Caco-2 (cell line): Measurements from ENCODE around the gene TMEM59L. TPM values are rescaled to one million over a fixed set of nuclear protein-coding genes. Genes with fewer than 3 reads are reported as not detected.

Experiments used
- BruUV-seq: library from RNA; stranded (reverse); fragments of 400-500 nt; replicated peaks from 2 replicates; lab custom pipeline; 2021; lab: Mats Ljungman, UMichigan
- CTCF ChIA-PET: fragments of 300-600 bp; sonication (Branson Sonifier 250); formaldehyde crosslinking; loops from one replicate; lab custom pipeline; 2022; ENCODE audit warnings: antibody characterized with exemption; lab: Charles Lee
- POLR2A ChIA-PET: fragments of 300-600 bp; sonication (Branson Sonifier 250); formaldehyde crosslinking; loops from one replicate; lab custom pipeline; 2022; ENCODE audit warnings: antibody characterized with exemption; lab: Charles Lee
- DNase-seq, 2 experiments: peaks; one replicate each; pipeline versions ENCODE4 v3.0.0 to v3.0.0-alpha.2; 2020 to 2022
- H3K27me3 ChIP-seq: replicated peaks from 2 replicates; pipeline ENCODE4 v1.6.0; 2011; ENCODE audit warnings: low read length; ENCODE audit not compliant: control insufficient read depth, insufficient read depth
- H3K36me3 ChIP-seq: 2 replicates; pipeline ENCODE4 v1.5.1; 2011; ENCODE audit warnings: low read length; ENCODE audit not compliant: control insufficient read depth, insufficient read depth
- H3K4me1 ChIP-seq: fragments of 250-450 bp; sonication (Bioruptor Pico); 2 replicates; pipeline ENCODE4 v1.5.1; 2020; ENCODE audit warnings: mild to moderate bottlenecking
- H3K4me3 ChIP-seq: 2 replicates; pipeline ENCODE4 v1.5.1; 2011; ENCODE audit warnings: low read depth, mild to moderate bottlenecking, control low read depth, low read length
- H3K9me3 ChIP-seq: fragments of 250-450 bp; sonication (Bioruptor Pico); 2 replicates; pipeline ENCODE4 v1.5.1; 2020; ENCODE audit warnings: mild to moderate bottlenecking, moderate library complexity
- H3K27ac Mint-ChIP-seq: one replicate; pipeline ENCODE4 v1.8.0; 2022; ENCODE audit warnings: mixed read lengths; ENCODE audit not compliant: unreplicated experiment
- H3K27me3 Mint-ChIP-seq: one replicate; pipeline ENCODE4 v1.8.0; 2022; ENCODE audit warnings: mixed read lengths; ENCODE audit not compliant: insufficient read depth, unreplicated experiment
- H3K36me3 Mint-ChIP-seq: one replicate; pipeline ENCODE4 v1.8.0; 2022; ENCODE audit warnings: mild to moderate bottlenecking, mixed read lengths; ENCODE audit not compliant: insufficient read depth, unreplicated experiment
- H3K4me1 Mint-ChIP-seq: one replicate; pipeline ENCODE4 v1.8.0; 2022; ENCODE audit warnings: low read depth, mixed read lengths; ENCODE audit not compliant: unreplicated experiment
- H3K4me3 Mint-ChIP-seq: one replicate; pipeline ENCODE4 v1.8.0; 2022; ENCODE audit warnings: mild to moderate bottlenecking, moderate library complexity, mixed read lengths; ENCODE audit not compliant: unreplicated experiment
- H3K9me3 Mint-ChIP-seq: one replicate; pipeline ENCODE4 v1.8.0; 2022; ENCODE audit warnings: mixed read lengths; ENCODE audit not compliant: unreplicated experiment
- intact Hi-C: fragments of 100-400 bp; cut with micrococcal nuclease; formaldehyde crosslinking; loops from one replicate; pipeline ENCODE4 v1.10.0; 2022; ENCODE audit not compliant: unreplicated experiment
- total RNA-seq: library from RNA; stranded (reverse); gene quantifications from 2 replicates; pipeline ENCODE4 v1.2.3, GENCODE V29; 2022
- TF ChIP-seq, protein P1 (sequence below), 2 experiments: fragments of 200-600 bp in 1 of 2; IDR thresholded peaks; 1 replicate in 1 of 2; 2 replicates in 1 of 2; pipeline versions ENCODE4 v1.5.1 to v1.8.0; 2011 to 2022; ENCODE audit warnings: antibody characterized with exemption in 1 of 2, control low read depth in 1 of 2, inconsistent platforms in 1 of 2, low read depth in 1 of 2, low read length in 1 of 2, mild to moderate bottlenecking in 1 of 2, moderate library complexity in 1 of 2; ENCODE audit not compliant: insufficient read depth in 1 of 2, severe bottlenecking in 1 of 2, unreplicated experiment in 1 of 2

TMEM59L gene
- total RNA-seq, 1 experiment from 2014 or later = 0.25 TPM

DNA sequence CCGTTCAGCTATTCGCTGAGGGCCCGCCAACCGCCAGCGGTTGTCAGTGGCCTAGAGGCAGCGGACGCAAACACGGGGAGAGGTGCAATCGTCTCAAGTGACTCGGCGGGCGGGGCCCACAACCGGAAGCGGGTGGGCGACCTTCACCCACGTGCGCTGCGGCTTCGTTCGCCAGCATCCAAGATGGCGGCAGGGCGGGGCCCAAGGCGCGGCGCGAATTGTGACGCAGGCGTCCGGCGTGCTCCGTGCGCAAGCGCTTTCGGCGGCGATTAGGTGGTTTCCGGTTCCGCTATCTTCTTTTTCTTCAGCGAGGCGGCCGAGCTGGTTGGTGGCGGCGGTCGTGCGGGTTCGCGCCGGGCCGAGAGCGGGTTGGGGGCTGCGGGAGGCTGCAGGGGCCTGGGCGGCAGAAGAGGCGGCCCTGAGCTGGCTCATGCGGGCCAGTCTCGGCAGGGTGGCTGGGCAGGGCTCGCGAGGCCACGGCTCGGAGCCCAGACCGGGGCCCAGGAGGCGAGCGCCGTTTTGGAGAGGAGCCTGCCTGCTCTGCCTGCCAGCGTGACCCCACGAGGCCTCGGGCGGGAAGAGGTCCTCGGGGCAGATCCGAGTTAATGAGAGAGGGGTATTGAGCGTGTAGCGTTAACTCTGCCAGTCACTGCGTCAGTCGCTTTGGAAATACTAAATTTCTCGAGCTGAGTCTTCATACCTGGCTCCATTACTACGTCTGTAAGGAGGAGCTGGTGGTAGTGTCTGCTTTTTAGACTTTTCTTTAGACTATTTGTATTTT lies 40.9 kb upstream of the TMEM59L start, which contains the start of gene UBA52:
Gene UBA52, plus strand, starts transcription at position 294 of the 781 bp plus-strand sequence. CDS start 1,444 bp downstream, outside the sequence.
- no peaks in the 10 kb centered on the region for H3K27me3 ChIP-seq
- TF ChIP-seq, protein P1, sequence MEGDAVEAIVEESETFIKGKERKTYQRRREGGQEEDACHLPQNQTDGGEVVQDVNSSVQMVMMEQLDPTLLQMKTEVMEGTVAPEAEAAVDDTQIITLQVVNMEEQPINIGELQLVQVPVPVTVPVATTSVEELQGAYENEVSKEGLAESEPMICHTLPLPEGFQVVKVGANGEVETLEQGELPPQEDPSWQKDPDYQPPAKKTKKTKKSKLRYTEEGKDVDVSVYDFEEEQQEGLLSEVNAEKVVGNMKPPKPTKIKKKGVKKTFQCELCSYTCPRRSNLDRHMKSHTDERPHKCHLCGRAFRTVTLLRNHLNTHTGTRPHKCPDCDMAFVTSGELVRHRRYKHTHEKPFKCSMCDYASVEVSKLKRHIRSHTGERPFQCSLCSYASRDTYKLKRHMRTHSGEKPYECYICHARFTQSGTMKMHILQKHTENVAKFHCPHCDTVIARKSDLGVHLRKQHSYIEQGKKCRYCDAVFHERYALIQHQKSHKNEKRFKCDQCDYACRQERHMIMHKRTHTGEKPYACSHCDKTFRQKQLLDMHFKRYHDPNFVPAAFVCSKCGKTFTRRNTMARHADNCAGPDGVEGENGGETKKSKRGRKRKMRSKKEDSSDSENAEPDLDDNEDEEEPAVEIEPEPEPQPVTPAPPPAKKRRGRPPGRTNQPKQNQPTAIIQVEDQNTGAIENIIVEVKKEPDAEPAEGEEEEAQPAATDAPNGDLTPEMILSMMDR (IDR thresholded peaks at IDR 0.05; ENCODE audit: insufficient read depth in 1 of 2, low read depth in 1 of 2, low read length in 1 of 2, severe bottlenecking in 1 of 2, unreplicated experiment in 1 of 2) = no peak
- H3K27me3 Mint-ChIP-seq = no peaks in the 10 kb centered on the region
- peak; percentile 97 to 98 for DNase-seq
- POLR2A ChIA-PET = interaction anchor here (0.6 to 2.1 kb wide), 7 partner anchors 14 to 347 kb away, joined by 3 to 10 read pairs (median 4); partner anchors contain the start of genes COPE, DDX49, KXD1 and REX1BD
- H3K9me3 ChIP-seq = no peaks in the 10 kb centered on the region
- peak within 1 kb of the TSS; percentile 98 for H3K27ac Mint-ChIP-seq
- intact Hi-C loops = loop anchor here (1.0 to 5.0 kb wide), 2 partner anchors 14 to 49 kb away; partner anchors contain the start of genes ELL and KXD1
- peaks cover 9% of the 10 kb centered on the region; the same call in 1 of the 2 replicates for H3K4me1 ChIP-seq
- CTCF ChIA-PET = interaction anchor here (0.7 to 2.0 kb wide), 8 partner anchors 11 to 275 kb away, joined by 3 to 17 read pairs (median 4); partner anchors contain the start of genes KXD1 and REX1BD
- peak within 1 kb of the TSS; percentile 93 for H3K4me3 Mint-ChIP-seq
- peaks cover 1% of the 10 kb centered on the region for H3K36me3 ChIP-seq
- BruUV-seq = TSS peak; percentile 63
- peaks cover 11% of the 10 kb centered on the region for H3K4me1 Mint-ChIP-seq
- no peaks in the 10 kb centered on the region for H3K9me3 Mint-ChIP-seq
- peaks cover 80% of the 10 kb centered on the region for H3K36me3 Mint-ChIP-seq
- H3K4me3 ChIP-seq = peak within 1 kb of the TSS; percentile 98

DNA sequence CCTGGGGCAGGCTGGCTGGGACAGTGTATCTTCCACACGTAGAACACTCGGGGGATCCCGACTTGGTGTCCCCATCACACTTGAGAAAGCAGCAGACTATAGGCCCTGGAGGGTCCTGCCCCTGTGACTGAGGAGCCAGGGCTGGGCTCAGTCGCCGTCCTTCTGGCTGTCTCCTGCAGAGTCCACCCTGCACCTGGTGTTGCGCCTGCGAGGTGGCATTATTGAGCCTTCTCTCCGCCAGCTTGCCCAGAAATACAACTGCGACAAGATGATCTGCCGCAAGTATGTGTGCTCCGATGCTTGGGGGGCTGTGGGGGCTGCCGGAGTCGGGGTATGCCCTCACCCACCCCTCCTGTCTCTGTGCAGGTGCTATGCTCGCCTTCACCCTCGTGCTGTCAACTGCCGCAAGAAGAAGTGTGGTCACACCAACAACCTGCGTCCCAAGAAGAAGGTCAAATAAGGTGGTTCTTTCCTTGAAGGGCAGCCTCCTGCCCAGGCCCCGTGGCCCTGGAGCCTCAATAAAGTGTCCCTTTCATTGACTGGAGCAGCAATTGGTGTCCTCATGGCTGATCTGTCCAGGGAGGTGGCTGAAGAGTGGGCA lies 37.9 kb upstream of the TMEM59L start:
- no peak overlapping the region for H3K27ac Mint-ChIP-seq
- BruUV-seq = no TSS peak
- intact Hi-C loops = loop anchor here (5.0 kb wide), 1 partner anchor 52 kb away; the partner anchor contains the start of gene ELL
- ChIA-PET POLR2A (no interaction called here), CTCF (no interaction called here)
- H3K4me3 Mint-ChIP-seq = no peak overlapping the region
- H3K27me3 ChIP-seq = no peaks in the 10 kb centered on the region
- H3K36me3 ChIP-seq = peaks cover 1% of the 10 kb centered on the region; the same call in 1 of the 2 replicates
- H3K9me3 Mint-ChIP-seq = no peaks in the 10 kb centered on the region
- no peaks in the 10 kb centered on the region for H3K9me3 ChIP-seq
- TF ChIP-seq, protein P1 (IDR thresholded peaks at IDR 0.05; ENCODE audit: insufficient read depth in 1 of 2, low read depth in 1 of 2, low read length in 1 of 2, severe bottlenecking in 1 of 2, unreplicated experiment in 1 of 2) = no peak
- no peak for DNase-seq
- H3K4me1 Mint-ChIP-seq = peaks cover 11% of the 10 kb centered on the region
- peaks cover 79% of the 10 kb centered on the region for H3K36me3 Mint-ChIP-seq
- H3K4me1 ChIP-seq = peaks cover 9% of the 10 kb centered on the region; the same call in 1 of the 2 replicates
- no peaks in the 10 kb centered on the region for H3K27me3 Mint-ChIP-seq
- H3K4me3 ChIP-seq = no peak overlapping the region

DNA sequence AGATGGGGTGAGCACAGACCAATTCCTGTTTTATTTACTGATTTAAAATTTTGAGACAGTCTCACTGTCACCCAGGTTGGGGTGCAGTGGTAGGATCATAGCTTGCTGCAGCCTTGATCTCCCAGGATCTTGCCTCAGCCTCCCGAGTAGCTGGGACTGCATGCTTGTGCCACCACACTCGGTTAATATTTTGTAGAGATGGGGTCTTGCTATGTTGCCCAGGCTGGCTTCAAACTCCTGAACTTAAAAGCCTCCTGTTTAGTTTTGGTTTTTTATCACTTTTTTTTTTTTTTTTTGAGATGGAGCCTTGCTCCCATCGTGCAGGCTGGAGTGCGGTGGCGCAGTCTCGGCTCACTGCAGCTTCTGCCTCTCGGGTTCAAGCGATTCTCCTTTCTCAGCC lies 36.3 kb upstream of the TMEM59L start:
- Mint-ChIP-seq H3K4me3 (no peak overlapping the region), H3K36me3 (peaks cover 75% of the 10 kb centered on the region), H3K27ac (no peak overlapping the region), H3K27me3 (no peaks in the 10 kb centered on the region), H3K9me3 (no peaks in the 10 kb centered on the region), H3K4me1 (peaks cover 11% of the 10 kb centered on the region)
- Histone ChIP-seq H3K4me3 (no peak overlapping the region), H3K27me3 (no peaks in the 10 kb centered on the region), H3K36me3 (peaks cover 1% of the 10 kb centered on the region; the same call in 1 of the 2 replicates), H3K9me3 (no peaks in the 10 kb centered on the region), H3K4me1 (peaks cover 9% of the 10 kb centered on the region; the same call in 1 of the 2 replicates)
- intact Hi-C loops = no loop called here
- TF ChIP-seq, protein P1 (IDR thresholded peaks at IDR 0.05; ENCODE audit: insufficient read depth in 1 of 2, low read depth in 1 of 2, low read length in 1 of 2, severe bottlenecking in 1 of 2, unreplicated experiment in 1 of 2) = no peak
- POLR2A ChIA-PET = no interaction called here
- CTCF ChIA-PET = interaction anchor here (0.7 kb wide), 1 partner anchor 13 kb away, joined by 3 read pairs; no protein-coding TSS in a partner anchor
- no peak for DNase-seq
- BruUV-seq = no TSS peak
